GM19193 (cell line): ENCODE results near the gene GSX1.

ENCODE experiments used
- POLR2A ChIP-seq: IDR thresholded peaks from 4 replicates; pipeline ENCODE4 v1.6.1; 2011; ENCODE audit not compliant: insufficient read depth, insufficient read length; ENCODE audit errors: extremely low read depth

GSX1 gene

GRCh38 chr13:27792393-27793218, at the start of gene GSX1:
TSS of gene GSX1 (plus strand) at chr13:27792483. CDS start at chr13:27792691, 208 bp downstream.
- no peak for TF ChIP-seq POLR2A

- no peak for TF ChIP-seq POLR2A
These were observed 47.5 kb upstream of the GSX1 start for GRCh38 chr13:27744801-27745200.

GRCh38 chr13:27745301-27745700, 47.0 kb upstream of the GSX1 start:
- no peak for TF ChIP-seq POLR2A

- TF ChIP-seq POLR2A, result no peak
These were observed 40.2 kb upstream of the GSX1 start for GRCh38 chr13:27751953-27752532.

GRCh38 chr13:27765650-27766049, 26.6 kb upstream of the GSX1 start:
- no peak for TF ChIP-seq POLR2A

GRCh38 chr13:27770809-27771208, 21.5 kb upstream of the GSX1 start:
- TF ChIP-seq POLR2A, result no peak

GRCh38 chr13:27772651-27773425, 19.4 kb upstream of the GSX1 start:
- TF ChIP-seq POLR2A, result no peak

GRCh38 chr13:27774169-27774568, 18.1 kb upstream of the GSX1 start:
- TF ChIP-seq POLR2A, result peak; percentile 28

- no peak for TF ChIP-seq POLR2A
These were observed 17.6 kb upstream of the GSX1 start for GRCh38 chr13:27774651-27775050.

GRCh38 chr13:27775943-27776342, 16.3 kb upstream of the GSX1 start:
- TF ChIP-seq POLR2A, result no peak

- TF ChIP-seq POLR2A, result no peak
These were observed 10.1 kb upstream of the GSX1 start for GRCh38 chr13:27782151-27782550.

- TF ChIP-seq POLR2A, result no peak
These were observed 9.2 kb upstream of the GSX1 start for GRCh38 chr13:27783111-27783510.

- TF ChIP-seq POLR2A, result no peak
These were observed 4.0 kb upstream of the GSX1 start for GRCh38 chr13:27788271-27788670.

GRCh38 chr13:27789153-27789494, 3.2 kb upstream of the GSX1 start:
- no peak for TF ChIP-seq POLR2A

GRCh38 chr13:27789495-27790303, 2.6 kb upstream of the GSX1 start:
- no peak for TF ChIP-seq POLR2A
